ENCODE data around the gene TRHDE. TPM values are rescaled to one million over a fixed set of nuclear protein-coding genes. Genes with fewer than 3 reads are reported as not detected.
A peak's percentile ranks its signal among the peaks of the same experiment; 100 is the strongest.

TRHDE gene
- total RNA-seq, 1 donor from 2014 or later: 0.87 TPM

DNA sequence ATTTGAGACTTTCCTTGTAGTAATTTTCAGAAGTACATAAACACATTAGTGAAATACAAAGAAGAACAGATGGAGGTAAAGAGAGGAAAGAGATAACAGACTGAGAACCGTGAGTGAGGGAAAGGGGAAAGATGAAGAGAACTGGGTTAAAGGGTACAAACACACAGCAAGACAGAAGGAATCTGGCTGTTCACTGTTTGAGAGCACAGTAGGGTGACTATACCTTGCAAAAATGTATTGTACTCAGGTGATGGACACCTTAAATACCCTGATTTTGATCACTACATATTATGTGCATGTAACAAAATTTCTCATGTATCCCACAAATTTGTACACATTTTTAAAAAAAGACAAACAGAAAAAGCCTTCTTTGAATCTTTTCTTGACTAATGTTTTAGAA lies 2.7 kb upstream of the TRHDE start:
- Mint-ChIP-seq H3K9me3 (ENCODE audit: low read depth) (no peaks in the 10 kb centered on the region), H3K27ac (ENCODE audit: unreplicated experiment) (no peak overlapping the region), H3K27me3 (ENCODE audit: low read depth) (peaks cover 31% of the 10 kb centered on the region), H3K4me1 (ENCODE audit: low read depth) (peaks cover 16% of the 10 kb centered on the region), H3K36me3 (ENCODE audit: low read depth) (no peaks in the 10 kb centered on the region), H3K4me3 (ENCODE audit: unreplicated experiment) (no peak overlapping the region)
- no peak for TF ChIP-seq CTCF (IDR thresholded peaks at IDR 0.05)
- DNase-seq (ENCODE audit: low spot score): no peak

DNA sequence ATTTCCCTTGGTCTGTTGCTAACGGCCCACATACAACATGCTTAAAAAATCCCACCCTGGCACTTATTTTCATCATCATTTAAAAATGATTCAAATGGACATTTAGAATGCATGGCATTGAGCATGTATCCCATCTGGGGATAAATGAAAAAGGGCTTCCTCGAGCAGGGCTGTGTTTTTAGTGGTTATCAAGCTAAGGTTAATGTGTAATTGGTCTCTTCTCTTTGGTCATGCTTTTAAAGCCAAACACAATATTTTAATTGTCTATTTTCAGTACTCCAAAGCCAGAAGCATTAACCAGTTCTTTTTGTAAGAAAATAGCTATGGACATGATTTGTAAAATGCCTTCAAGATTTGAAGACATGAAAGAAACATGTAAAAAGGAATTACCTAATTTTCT lies 1.9 kb upstream of the TRHDE start:
- H3K9me3 Mint-ChIP-seq (ENCODE audit: low read depth): no peaks in the 10 kb centered on the region
- no peaks in the 10 kb centered on the region for H3K36me3 Mint-ChIP-seq (ENCODE audit: low read depth)
- no peak overlapping the region for H3K27ac Mint-ChIP-seq (ENCODE audit: unreplicated experiment)
- DNase-seq (ENCODE audit: low spot score): no peak
- peaks cover 36% of the 10 kb centered on the region for H3K27me3 Mint-ChIP-seq (ENCODE audit: low read depth)
- peaks cover 16% of the 10 kb centered on the region for H3K4me1 Mint-ChIP-seq (ENCODE audit: low read depth)
- TF ChIP-seq CTCF (IDR thresholded peaks at IDR 0.05): no peak
- H3K4me3 Mint-ChIP-seq (ENCODE audit: unreplicated experiment): no peak overlapping the region

DNA sequence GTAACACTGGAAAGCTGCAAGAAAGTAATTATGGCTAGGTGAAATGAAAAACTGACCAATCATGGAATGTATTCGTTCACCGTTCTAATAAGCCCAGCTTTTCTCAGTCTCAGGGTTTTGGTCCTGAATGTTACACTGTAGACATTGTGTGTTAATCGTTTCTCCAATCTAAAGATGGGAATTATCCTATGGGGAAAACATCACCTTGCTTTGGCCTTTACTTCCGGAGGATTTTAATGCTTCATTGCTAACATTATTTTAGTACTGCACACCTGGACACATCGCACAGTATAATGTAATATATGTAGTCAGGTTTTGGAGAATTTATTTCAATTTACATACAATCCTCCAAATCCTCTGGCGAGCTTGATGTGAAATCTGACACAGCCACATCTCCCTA lies 1.2 kb upstream of the TRHDE start:
- peak overlapping the region; percentile 89 for H3K4me3 Mint-ChIP-seq (ENCODE audit: unreplicated experiment)
- H3K36me3 Mint-ChIP-seq (ENCODE audit: low read depth): no peaks in the 10 kb centered on the region
- no peaks in the 10 kb centered on the region for H3K9me3 Mint-ChIP-seq (ENCODE audit: low read depth)
- peaks cover 36% of the 10 kb centered on the region for H3K27me3 Mint-ChIP-seq (ENCODE audit: low read depth)
- peaks cover 16% of the 10 kb centered on the region for H3K4me1 Mint-ChIP-seq (ENCODE audit: low read depth)
- DNase-seq (ENCODE audit: low spot score): no peak
- no peak for TF ChIP-seq CTCF (IDR thresholded peaks at IDR 0.05)
- peak overlapping the region; percentile 18 for H3K27ac Mint-ChIP-seq (ENCODE audit: unreplicated experiment)

- H3K4me3 Mint-ChIP-seq (ENCODE audit: unreplicated experiment): peak overlapping the region; percentile 89
- peak overlapping the region; percentile 82 for H3K27ac Mint-ChIP-seq (ENCODE audit: unreplicated experiment)
- DNase-seq (ENCODE audit: low spot score): peak; percentile 82
- H3K9me3 Mint-ChIP-seq (ENCODE audit: low read depth): no peaks in the 10 kb centered on the region
- H3K27me3 Mint-ChIP-seq (ENCODE audit: low read depth): peaks cover 40% of the 10 kb centered on the region
- peak; percentile 41 for TF ChIP-seq CTCF (IDR thresholded peaks at IDR 0.05)
- no peaks in the 10 kb centered on the region for H3K36me3 Mint-ChIP-seq (ENCODE audit: low read depth)
- peaks cover 16% of the 10 kb centered on the region for H3K4me1 Mint-ChIP-seq (ENCODE audit: low read depth)
Observed at GRCh38 chr12:72271451-72272090, 599 bp upstream of the TRHDE start.

DNA sequence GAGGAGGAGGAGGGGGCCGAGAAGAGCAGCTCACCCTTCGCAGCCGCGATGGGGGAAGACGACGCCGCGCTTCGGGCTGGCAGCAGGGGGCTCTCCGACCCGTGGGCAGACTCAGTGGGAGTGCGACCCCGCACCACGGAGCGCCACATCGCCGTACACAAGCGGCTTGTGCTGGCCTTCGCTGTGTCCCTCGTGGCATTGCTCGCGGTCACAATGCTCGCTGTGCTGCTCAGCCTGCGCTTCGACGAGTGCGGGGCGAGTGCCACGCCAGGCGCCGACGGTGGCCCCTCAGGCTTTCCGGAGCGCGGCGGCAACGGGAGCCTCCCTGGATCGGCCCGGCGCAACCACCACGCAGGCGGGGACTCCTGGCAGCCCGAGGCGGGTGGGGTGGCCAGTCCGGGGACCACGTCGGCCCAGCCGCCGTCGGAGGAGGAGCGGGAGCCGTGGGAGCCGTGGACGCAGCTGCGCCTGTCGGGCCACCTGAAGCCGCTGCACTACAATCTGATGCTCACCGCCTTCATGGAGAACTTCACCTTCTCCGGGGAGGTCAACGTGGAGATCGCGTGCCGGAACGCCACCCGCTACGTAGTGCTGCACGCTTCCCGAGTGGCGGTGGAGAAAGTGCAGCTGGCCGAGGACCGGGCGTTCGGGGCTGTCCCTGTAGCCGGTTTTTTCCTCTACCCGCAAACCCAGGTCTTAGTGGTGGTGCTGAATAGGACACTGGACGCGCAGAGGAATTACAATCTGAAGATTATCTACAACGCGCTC lies 745 bp downstream of the TRHDE start:
- TF ChIP-seq CTCF (IDR thresholded peaks at IDR 0.05): no peak
- Mint-ChIP-seq H3K4me1 (ENCODE audit: low read depth) (peaks cover 16% of the 10 kb centered on the region), H3K4me3 (ENCODE audit: unreplicated experiment) (peak overlapping the region; percentile 89), H3K27ac (ENCODE audit: unreplicated experiment) (no peak overlapping the region), H3K36me3 (ENCODE audit: low read depth) (no peaks in the 10 kb centered on the region), H3K27me3 (ENCODE audit: low read depth) (peaks cover 48% of the 10 kb centered on the region), H3K9me3 (ENCODE audit: low read depth) (no peaks in the 10 kb centered on the region)
- DNase-seq (ENCODE audit: low spot score): peak; percentile 84

Measured in chondrocyte (in vitro differentiated cells).